ENCODE data around the gene RAD51B. TPM values are rescaled to one million over a fixed set of nuclear protein-coding genes. Genes with fewer than 3 reads are reported as not detected.
"Not testable (repeated sequence)": the region's sequence is repeated elsewhere in the genome, so short reads cannot be mapped to it uniquely, and the experiment has no call there.

The RAD51B gene
- total RNA-seq, 1 donor from 2014 or later, result 3.3 TPM

- no peak for DNase-seq (ENCODE audit: low spot score)
- peak; percentile 71 for ATAC-seq
These were observed 830.9 kb downstream of the RAD51B start for GRCh38 chr14:68650404-68650994.

GRCh38 chr14:68651075-68651474, 831.5 kb downstream of the RAD51B start:
- DNase-seq (ENCODE audit: low spot score) (peak; percentile 45), ATAC-seq (peak; percentile 47)

- no peak for ATAC-seq
- DNase-seq (ENCODE audit: low spot score), result peak; percentile 44
These were observed 832.3 kb downstream of the RAD51B start for GRCh38 chr14:68651652-68652432.

- DNase-seq (ENCODE audit: low spot score) (no peak), ATAC-seq (no peak)
These were observed 832.8 kb downstream of the RAD51B start for GRCh38 chr14:68652433-68652690.

GRCh38 chr14:68653108-68653507, 833.5 kb downstream of the RAD51B start:
- peak; percentile 23 for DNase-seq (ENCODE audit: low spot score)
- no peak for ATAC-seq

- no peak for ATAC-seq
- DNase-seq (ENCODE audit: low spot score), result peak; percentile 28
These were observed 834.2 kb downstream of the RAD51B start for GRCh38 chr14:68653804-68654203.

- peak; percentile 40 for DNase-seq (ENCODE audit: low spot score)
- no peak for ATAC-seq
These were observed 834.9 kb downstream of the RAD51B start for GRCh38 chr14:68654471-68654941.

- DNase-seq (ENCODE audit: low spot score), result peak; percentile 45
- no peak for ATAC-seq
These were observed 835.6 kb downstream of the RAD51B start for GRCh38 chr14:68655021-68655831.

GRCh38 chr14:68655911-68656316, 836.3 kb downstream of the RAD51B start:
- ATAC-seq, result peak; percentile 88
- DNase-seq (ENCODE audit: low spot score), result peak; percentile 54

- peak; percentile 41 for DNase-seq (ENCODE audit: low spot score)
These were observed 836.9 kb downstream of the RAD51B start for GRCh38 chr14:68656452-68656851.

GRCh38 chr14:68657300-68658028, 837.9 kb downstream of the RAD51B start:
- peak; percentile 36 for DNase-seq (ENCODE audit: low spot score)
- no peak for ATAC-seq

More at GRCh38 chr14:68656452-68656851, 836.9 kb downstream of the RAD51B start:
- ATAC-seq, result peak; percentile 14

- DNase-seq (ENCODE audit: low spot score), result peak; percentile 44
- no peak for ATAC-seq
These were observed 838.5 kb downstream of the RAD51B start for GRCh38 chr14:68658029-68658509.

- peak; percentile 47 for DNase-seq (ENCODE audit: low spot score)
- peak; percentile 6 for ATAC-seq
These were observed 839.7 kb downstream of the RAD51B start for GRCh38 chr14:68658943-68659931.

GRCh38 chr14:68660495-68660894, 840.9 kb downstream of the RAD51B start:
- DNase-seq (ENCODE audit: low spot score), result no peak
- no peak for ATAC-seq

GRCh38 chr14:68661226-68662225, 841.9 kb downstream of the RAD51B start:
- no peak for ATAC-seq
- no peak for DNase-seq (ENCODE audit: low spot score)

GRCh38 chr14:68662392-68662791, 842.8 kb downstream of the RAD51B start:
- peak; percentile 38 for DNase-seq (ENCODE audit: low spot score)
- no peak for ATAC-seq

GRCh38 chr14:68662826-68663225, 843.2 kb downstream of the RAD51B start:
- not testable (repeated sequence) for ATAC-seq
- DNase-seq (ENCODE audit: low spot score), result peak; percentile 41

GRCh38 chr14:68663385-68664076, 844.0 kb downstream of the RAD51B start:
- ATAC-seq (no peak), DNase-seq (ENCODE audit: low spot score) (peak; percentile 34)

Data from left lobe of liver (tissue), 2 donors.